GM19452 (cell line): ENCODE data around the gene TAF12.
"Not testable (repeated sequence)": the region's sequence is repeated elsewhere in the genome, so short reads cannot be mapped to it uniquely, and the experiment has no call there.

Experiments used
- ATAC-seq: cut with Tn5 transposase; IDR thresholded peaks from one replicate; pipeline ENCODE4 v1.9.1; 2021; ENCODE audit not compliant: unreplicated experiment

TAF12 gene, protein sequence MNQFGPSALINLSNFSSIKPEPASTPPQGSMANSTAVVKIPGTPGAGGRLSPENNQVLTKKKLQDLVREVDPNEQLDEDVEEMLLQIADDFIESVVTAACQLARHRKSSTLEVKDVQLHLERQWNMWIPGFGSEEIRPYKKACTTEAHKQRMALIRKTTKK

DNA sequence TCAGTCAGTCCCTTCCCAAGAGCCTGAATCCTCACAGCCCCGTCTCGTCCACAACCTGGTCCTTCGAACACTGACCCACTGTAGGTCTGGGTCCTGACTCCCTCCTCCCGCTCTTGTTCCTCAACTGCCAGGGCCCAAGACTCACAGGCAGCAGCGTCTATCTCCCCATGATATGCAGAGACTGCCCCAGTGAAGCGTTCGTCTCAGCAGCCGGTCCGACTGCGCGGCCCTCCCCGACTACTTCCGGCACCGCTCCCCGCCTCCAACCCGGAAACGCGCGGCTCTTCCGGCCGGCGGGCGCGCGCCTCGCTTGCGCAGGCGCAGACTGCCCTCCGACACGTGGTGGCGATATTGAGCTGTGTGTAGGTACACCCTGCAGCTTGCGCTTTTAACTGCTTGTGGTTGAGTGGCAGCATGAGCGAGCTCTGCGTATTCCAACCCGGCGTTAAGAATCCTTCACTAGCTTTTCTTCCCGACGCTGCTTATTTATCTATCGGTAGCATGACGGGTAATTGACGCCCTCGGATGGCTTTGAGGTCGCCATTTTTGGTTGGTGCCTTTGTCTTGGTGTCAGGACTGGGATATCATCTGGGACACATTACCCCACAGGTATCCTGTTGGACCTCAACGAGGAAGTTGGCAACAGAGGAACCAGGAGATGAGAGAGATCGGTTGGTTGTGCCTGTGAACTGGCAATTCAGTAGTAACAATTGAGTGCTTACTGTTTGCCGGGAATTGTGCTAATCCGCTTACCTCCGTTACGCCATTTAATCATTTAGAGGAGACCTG is at the start of gene TAF12:
Gene TAF12 (minus strand): TSS at position 221 of the 789 bp plus-strand sequence. CDS start 20,986 bp downstream, outside the sequence.
- peak; percentile 81 for ATAC-seq

DNA sequence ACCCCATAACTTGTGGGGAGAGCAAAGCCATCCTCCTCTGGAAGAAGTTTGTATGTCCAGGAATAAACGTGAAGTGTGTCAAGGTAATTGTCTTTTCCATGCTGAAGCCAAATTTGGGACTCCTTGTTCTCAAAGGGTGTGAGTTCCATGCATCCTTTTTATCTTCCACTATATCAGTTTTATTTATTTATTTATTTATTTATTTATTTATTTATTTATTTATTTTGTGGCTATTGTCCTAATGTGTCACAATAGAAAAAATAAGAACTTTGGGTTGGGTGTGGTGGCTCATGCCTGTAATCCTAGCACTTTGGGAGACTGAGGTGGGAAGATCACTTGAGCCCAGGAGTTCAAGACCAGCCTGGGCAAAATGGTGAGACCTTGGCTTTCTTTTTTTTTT is 48.8 kb upstream of the TAF12 start:
- not testable (repeated sequence) for ATAC-seq

DNA sequence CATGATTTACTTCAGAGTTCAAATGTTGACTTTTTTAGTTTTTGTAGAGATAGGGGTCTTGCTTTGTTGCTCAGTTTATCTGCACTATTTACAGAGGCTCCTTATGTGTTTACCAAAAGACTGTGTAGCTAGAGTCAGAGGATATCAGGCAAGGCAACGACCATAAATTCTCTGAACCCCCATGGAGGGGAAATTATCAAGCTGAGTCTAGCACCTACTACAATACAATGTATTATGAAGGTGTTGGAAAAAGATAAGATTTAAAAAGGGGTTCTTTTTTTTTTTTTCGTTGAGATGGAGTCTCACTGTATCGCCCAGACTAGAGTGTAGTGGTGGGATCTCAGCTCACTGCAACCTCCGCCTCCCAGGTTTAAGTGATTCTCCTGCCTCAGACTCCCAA is 42.1 kb upstream of the TAF12 start:
- no peak for ATAC-seq

DNA sequence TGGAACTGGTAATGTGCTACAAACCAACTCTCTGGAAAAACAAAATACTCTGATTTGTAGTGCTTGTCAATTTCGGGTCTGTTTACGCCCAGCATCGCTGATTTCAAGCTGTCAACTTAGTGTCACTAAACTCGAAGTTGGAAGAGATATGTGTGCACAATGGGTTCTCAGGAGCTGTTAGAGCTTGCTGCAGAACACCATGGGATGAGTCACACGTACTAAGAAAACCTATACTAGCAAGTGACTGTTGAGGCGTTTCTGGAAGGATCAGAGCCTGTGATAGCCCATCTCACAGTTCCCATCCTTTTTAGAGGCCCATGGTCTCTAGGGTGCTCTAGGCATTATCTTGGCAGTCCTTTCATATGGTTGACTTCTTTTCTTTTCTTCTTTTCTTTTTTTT is 40.0 kb upstream of the TAF12 start:
- ATAC-seq = no peak

DNA sequence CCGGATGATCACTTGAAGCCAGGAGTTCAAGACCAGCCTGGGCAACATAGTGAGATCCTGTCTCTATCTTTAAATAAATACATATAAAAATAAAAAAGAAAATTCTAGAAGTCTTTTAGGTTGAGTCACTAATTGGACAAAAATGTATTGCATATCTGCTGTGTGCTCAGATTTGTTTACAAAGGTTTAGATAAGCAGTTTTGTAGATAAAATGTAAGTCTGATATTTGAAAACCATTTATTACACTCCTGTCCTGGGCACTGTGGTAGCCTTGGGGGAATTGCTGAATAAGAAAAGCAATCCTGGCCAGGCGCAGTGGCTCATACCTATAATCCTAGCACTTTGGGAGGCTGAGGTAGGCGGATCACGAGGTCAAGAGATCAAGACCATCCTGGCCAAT is 37.3 kb upstream of the TAF12 start:
- ATAC-seq = no peak

DNA sequence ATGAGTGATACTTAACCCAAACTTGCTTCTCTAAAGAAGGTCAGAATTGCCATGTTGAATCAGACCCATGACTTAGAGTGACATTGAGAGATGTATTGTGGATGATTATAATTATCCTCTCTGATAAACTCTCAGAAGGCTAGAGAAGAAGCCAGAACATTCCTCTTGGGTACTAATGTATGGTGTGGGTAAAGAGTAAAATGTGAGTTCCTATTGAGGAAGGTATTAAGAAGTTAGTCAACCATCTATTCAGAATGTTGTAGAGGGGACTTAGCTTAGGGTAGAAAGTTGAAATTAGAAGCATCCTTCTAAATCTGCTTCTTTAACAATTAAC is 33.0 kb upstream of the TAF12 start:
- ATAC-seq = no peak

DNA sequence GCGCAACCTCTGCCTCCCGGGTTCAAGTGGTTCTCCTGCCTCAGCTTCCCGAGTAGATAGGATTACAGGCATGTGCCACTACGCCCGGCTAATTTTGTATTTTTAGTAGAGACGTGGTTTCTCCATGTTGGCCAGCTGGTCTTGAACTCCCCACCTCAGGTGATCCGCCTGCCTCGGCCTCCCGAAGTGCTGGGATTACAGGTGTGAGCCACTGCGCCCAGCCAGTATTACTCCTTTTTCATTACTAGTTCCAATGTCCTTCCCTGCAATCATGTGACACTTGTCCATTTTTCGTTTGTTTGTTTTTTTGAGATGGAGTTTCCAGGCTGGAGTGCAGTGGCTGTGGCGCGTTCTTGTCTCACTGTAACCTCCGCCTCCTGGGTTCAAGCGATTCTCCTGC is 30.1 kb upstream of the TAF12 start:
- not testable (repeated sequence) for ATAC-seq

DNA sequence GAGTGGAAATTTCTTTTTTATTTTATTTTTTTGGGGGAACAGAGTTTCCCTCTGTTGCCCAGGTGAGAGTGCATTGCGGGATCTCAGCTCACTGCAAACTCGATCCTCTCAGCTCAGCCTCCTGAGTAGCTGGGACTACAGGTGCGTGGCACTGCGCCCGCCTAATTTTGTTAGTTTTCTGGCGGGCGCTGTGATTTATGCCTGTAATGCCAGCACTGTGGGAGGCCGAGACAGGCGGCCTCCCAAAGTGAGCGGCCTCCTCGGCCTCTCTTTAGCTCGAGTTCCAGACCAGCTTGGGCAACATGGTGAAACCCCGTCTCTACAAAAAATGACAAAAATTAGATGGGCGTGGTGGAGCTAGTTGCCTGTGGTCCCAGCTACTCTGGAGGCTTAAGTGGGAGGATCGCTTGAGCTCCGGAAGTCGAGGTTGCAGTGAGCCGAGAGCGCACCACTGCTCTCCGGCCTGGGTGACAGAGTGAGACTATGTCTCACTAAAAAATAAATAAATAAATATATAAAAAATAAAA is 28.4 kb upstream of the TAF12 start:
- no peak for ATAC-seq

DNA sequence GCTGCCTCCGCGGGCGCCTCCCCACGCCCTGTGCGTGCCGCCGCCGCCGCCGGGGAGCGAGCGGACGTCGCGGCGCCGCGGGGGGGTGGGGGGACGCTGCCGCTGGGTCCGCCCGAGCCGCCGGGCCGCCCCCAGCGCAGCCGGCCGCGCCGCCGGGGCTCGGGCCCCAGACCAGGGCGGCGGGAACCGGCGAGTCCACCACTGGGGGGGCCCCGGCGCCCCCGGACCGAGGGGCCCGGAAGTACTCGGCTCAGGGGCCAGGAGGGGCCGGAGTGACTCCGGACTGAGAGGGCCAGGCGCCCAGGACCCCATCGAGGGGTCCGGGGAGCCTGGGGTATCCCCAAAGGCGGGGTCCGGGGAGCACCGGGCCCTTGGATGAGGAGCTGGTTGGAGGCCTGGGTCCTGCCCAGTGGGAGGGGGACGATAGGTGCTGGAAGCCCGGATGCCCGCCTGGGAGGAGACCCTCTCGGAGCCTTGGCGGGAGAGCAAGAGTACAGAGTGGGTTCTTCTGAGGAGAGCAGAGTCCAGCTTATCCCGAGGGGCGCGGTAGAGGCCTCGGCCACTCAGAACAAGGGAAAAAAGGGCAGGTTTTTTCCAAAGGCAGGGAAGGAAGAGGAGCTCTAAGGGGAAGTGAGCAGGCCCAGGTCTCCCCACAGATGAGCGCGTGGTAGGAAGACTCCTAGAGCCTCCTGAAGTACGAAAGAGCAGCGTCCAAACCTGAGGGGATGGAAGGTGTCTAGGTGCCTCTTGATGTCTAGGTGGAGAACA is 26.3 kb upstream of the TAF12 start:
- peak; percentile 55 for ATAC-seq

DNA sequence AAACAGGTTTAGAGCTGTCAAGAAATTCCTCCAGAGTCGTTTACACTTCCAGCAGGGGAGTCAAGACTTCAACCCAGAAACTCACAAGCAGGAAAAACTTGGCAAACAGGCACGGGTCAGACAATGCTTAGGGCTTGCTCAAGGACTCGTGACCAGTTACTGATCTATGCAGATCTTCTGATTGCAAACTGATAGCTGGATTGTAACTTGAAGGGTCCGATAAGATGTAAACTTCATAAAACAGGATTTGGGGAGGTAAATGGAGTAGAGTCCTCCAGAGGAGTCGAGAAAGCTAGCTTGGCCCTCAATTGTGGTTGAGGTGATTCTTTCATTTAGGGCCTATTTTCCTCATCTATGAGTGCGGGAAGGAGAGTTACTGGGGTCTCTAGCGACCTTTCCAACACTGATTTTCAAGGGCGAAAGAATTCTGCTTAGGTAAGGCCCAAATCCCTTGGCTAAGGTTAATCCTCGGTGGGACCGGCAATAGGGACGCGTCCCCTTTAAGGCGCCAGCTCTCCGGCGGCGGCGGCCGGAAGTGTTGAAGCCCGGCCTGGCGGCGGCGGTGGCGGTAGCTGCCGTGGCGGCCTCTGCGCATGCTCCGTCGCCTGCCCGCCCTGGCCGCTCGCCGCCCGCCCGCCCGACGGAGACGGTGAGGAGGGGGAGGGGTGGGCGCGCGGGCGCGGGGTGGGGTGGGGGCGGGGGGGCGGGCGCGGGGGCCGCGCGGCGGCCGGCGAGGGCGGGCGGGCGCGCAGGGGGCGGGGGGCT is 25.5 kb upstream of the TAF12 start, which contains the start of gene GMEB1:
Gene GMEB1 (plus strand): TSS at position 594 of the 765 bp plus-strand sequence. CDS start 14,829 bp downstream, outside the sequence.
- peak; percentile 70 for ATAC-seq

DNA sequence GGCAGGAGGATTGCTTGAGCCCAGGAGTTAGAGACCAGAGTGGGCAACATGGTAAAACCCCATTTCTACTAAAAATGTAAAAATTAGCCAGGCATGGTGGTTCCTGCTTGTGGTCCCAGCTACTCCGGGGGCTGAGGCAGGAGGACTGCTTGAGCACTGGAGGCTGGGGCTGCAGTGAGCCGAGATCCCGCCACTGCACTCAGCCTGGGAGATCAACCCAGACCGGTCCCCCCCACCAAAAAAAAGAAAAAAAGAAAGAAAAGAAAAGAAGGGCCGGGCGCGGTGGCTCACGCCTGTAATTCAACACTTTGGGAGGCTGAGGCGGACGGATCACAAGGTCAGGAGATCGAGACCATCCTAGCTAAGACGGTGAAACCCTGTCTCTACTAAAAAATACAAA is 23.9 kb upstream of the TAF12 start:
- no peak for ATAC-seq

DNA sequence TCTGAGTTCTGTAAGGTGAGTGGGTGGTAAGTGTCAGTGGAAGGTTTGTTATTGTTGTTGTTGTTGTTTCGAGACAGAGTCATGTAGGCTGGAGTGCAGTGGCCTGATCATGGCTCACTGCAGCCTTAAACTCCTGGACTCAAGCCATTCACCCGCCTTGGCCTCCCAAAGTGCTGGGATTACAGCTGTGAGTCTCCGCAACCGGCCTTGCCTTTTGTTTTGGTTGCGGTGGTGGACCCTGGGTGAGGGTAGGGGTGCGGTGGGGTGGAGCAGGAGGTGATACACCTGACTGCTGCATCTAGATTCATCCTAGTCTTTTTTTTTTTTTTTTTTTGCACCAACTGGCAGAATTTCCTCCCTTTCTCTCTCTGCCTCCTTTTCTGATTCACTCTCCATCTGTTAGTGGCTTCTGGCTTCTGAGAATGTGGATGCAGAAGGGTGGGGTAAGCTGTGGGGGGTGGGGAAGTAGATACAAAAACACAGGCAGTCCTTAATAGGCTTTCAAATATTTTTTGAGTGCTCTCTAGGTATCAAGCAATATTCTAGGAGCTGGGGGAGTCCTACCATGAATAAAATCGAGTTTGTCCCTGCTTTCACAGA is 21.1 kb upstream of the TAF12 start:
- no peak for ATAC-seq

DNA sequence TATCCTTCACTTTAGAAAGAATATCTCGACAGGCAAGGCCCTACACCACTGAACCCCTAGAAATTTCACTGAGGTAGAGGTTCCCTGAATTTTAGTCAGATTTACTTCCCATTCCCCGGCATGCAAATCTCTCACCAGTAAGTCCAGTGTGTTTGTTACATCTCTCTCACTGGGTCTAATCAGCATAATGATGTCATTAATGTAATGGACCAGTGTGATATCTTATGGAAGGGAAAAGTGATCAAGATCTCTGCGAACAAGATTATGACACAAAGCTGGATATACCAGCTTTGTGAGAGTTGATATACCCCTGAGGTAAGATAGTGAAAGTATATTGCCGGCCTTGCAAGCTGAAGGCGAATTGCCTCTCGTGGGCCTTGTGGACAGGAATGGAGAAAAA is 13.5 kb upstream of the TAF12 start:
- ATAC-seq = no peak

DNA sequence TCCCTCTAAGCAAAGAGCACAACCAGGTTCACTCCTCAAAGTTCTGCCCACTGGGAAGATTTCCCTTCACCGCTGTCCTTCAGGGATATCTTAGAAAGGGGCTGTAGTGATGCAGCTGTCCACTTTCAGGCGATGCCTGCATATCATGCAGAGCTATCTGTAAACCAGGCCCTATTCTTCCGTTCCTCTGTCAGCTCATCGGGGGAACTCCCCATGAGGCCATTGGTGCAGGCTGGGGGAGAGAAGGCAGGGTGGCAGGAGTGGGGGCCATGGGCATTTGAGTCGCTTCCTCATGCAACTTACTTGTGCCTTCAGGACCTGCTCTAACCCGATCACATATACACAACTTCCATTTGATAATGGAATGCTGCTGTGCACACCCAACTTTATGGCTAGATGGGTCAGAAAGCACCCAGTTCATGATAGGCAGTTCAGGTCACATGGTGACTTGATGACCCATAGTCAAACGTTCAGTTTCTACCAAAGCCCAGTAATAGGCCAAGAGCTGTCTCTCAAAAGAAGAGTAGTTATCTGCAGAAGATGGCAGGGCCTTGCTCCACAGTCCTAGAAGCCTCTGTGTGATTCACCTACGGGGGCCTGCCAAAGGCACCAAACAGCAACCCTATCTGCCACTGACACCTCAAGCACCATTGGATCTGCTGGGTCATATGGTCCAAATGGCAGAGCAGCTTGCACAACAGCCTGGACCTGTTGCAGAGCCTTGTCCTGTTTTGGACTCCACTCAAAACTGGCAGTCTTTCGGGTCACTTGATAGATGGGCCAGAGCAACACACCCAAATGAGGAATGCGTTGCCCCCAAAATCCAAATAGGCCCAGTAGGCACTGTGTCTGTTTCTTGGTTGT is 12.8 kb upstream of the TAF12 start:
- not testable (repeated sequence) for ATAC-seq

DNA sequence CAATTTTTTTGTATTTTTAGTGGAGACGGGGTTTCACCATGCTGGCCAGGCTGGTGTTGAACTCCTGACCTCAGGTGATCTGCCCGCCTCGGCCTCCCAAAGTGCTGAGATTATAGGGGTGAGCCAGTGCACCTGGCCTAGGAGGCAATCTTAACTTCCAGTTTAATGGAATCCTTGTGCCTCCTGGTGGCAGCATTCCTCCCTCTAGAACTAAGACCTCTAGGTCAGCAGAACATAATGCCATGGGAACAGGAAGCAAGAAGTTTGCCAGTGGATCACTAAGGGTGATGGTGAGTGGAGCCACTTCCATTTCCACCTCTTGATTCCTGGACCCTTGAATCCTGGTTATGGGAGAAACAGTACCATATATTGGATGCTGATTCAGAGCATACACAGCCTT is 11.0 kb upstream of the TAF12 start:
- ATAC-seq = not testable (repeated sequence)

DNA sequence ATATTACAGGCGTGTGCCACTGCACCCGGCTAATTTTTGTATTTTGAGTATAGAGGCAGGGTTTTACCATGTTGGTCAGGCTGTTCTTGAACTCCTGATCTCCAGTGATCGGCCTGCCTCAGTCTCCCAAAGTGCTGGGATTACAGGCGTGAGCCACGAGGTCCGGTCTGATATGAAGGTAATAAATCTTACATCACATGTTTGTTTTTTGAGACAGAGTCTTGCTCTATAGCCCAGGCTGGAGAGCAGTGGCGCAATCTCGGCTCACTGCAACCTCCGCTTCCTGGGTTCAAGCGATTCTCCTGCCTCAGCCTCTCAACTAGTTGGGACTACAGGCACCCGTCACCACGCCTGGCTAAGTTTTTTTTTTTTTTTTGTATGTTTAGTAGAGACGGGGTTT is 10.2 kb upstream of the TAF12 start:
- ATAC-seq = not testable (repeated sequence)

DNA sequence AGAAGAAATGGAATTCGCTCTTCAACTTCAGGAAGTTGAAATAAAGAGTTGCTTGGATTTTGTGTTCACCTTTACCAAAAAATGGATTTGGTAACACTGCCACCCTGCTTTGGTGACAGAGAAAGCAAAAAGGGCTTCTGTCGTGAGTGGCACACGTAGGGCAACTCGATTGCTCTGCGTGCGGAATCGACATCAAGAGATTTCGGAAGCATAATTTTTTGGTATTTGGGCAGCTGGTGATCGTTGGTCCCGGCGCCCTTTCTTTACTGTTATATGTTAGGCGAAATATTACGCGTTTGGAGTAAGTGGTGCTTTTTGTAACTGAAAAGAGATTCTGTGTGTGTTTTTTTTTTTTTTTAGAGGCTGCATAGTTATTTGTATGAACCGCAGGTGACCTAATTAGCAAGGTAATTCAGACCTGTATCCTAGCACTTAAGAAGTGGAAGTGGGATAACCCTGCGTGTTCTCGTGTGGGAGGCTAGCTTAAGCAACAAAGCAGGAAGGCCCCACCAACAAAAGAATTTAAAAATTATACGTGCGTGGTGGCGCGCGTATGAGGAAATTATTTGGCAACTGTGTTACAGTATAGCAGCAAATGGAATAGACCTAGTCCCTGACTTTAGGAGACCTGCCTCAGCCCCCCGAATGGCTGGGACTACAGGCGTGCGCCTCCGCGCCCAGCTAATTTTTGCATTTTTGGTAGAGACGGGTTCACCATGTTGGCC is 5.8 kb upstream of the TAF12 start, which contains the start of gene RNU11:
Gene RNU11 (plus strand): TSS at position 127 of the 725 bp plus-strand sequence.
- ATAC-seq = peak; percentile 71

DNA sequence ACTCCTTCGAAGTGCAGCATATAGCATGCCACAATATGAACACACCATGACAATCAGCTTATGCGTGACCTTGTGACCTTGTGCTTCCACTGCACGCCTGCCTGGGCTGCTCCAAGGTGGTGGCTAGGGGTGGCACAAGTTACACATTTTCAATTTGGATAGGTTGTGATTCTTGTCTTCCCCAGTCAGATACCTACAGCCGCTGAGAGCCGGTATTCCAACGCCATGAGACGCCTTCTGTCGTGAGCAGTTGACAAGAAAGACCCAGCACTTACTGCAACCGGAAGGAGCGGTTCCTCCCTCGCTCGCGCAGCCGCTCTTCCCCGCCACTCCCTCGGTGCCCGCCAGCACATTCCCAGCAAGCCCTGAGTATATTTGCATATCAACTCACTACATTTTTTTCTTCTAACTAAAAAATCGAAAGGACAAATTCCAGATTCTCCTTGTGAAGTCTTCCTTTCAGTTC is 5.2 kb upstream of the TAF12 start:
- peak; percentile 68 for ATAC-seq

DNA sequence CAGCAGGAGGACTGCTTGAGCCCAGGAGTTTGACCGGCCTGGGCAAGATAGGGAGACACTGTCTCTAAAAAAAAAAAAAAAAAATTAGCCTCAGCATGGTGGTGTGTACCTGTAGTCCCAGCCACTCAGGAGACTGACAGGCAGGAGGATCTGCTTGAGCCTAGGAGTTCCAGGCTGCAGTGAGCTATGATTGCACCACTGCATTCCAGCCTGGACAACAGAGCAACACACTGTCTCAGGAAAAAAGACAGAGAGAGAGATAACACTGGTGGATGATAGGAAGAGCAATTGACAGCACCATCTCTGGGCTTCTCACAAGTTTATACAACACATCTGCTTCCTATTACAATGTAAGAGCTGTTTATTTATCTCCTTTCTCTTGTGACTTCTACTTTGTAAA is 3.2 kb upstream of the TAF12 start:
- ATAC-seq = no peak
